ENCODE measurements around the gene YTHDC1.

Gene YTHDC1

GRCh38 chr4:68367835-68368234, 17.9 kb upstream of the YTHDC1 start:
- peaks cover 10% of the 10 kb centered on the region for H3K4me1 Mint-ChIP-seq
- no peak overlapping the region for H3K4me3 Mint-ChIP-seq
- H3K27me3 Mint-ChIP-seq: peaks cover 3% of the 10 kb centered on the region
- no peaks in the 10 kb centered on the region for H3K36me3 Mint-ChIP-seq
- no peaks in the 10 kb centered on the region for H3K9me3 Mint-ChIP-seq
- no peak overlapping the region for H3K27ac Mint-ChIP-seq

GRCh38 chr4:68366600-68366999, 16.7 kb upstream of the YTHDC1 start:
- Mint-ChIP-seq H3K27me3 (peaks cover 3% of the 10 kb centered on the region), H3K4me3 (no peak overlapping the region), H3K36me3 (no peaks in the 10 kb centered on the region), H3K27ac (no peak overlapping the region), H3K9me3 (no peaks in the 10 kb centered on the region), H3K4me1 (peaks cover 10% of the 10 kb centered on the region)

GRCh38 chr4:68365068-68365467, 15.2 kb upstream of the YTHDC1 start:
- Mint-ChIP-seq H3K9me3 (no peaks in the 10 kb centered on the region), H3K36me3 (no peaks in the 10 kb centered on the region), H3K4me3 (no peak overlapping the region), H3K27me3 (peaks cover 3% of the 10 kb centered on the region), H3K27ac (no peak overlapping the region), H3K4me1 (peaks cover 10% of the 10 kb centered on the region)

- no peaks in the 10 kb centered on the region for H3K9me3 Mint-ChIP-seq
- no peak overlapping the region for H3K4me3 Mint-ChIP-seq
- H3K4me1 Mint-ChIP-seq: peaks cover 12% of the 10 kb centered on the region
- H3K27me3 Mint-ChIP-seq: peaks cover 3% of the 10 kb centered on the region
- no peaks in the 10 kb centered on the region for H3K36me3 Mint-ChIP-seq
- H3K27ac Mint-ChIP-seq: no peak overlapping the region
Observed at GRCh38 chr4:68361146-68361589, 11.3 kb upstream of the YTHDC1 start.

GRCh38 chr4:68360231-68360968, 10.5 kb upstream of the YTHDC1 start:
- Mint-ChIP-seq H3K36me3 (no peaks in the 10 kb centered on the region), H3K9me3 (no peaks in the 10 kb centered on the region), H3K27ac (no peak overlapping the region), H3K27me3 (peaks cover 3% of the 10 kb centered on the region), H3K4me3 (no peak overlapping the region), H3K4me1 (peaks cover 12% of the 10 kb centered on the region)

- Mint-ChIP-seq H3K27me3 (peaks cover 1% of the 10 kb centered on the region), H3K36me3 (no peaks in the 10 kb centered on the region), H3K4me1 (peaks cover 12% of the 10 kb centered on the region), H3K27ac (peak overlapping the region; percentile 19), H3K9me3 (no peaks in the 10 kb centered on the region), H3K4me3 (no peak overlapping the region)
Observed at GRCh38 chr4:68359508-68359907, 9.6 kb upstream of the YTHDC1 start.

- Mint-ChIP-seq H3K36me3 (no peaks in the 10 kb centered on the region), H3K27ac (no peak overlapping the region), H3K27me3 (peaks cover 1% of the 10 kb centered on the region), H3K4me1 (peaks cover 12% of the 10 kb centered on the region), H3K9me3 (no peaks in the 10 kb centered on the region), H3K4me3 (no peak overlapping the region)
Observed at GRCh38 chr4:68358988-68359387, 9.1 kb upstream of the YTHDC1 start.

GRCh38 chr4:68352791-68353190, 2.9 kb upstream of the YTHDC1 start:
- Mint-ChIP-seq H3K4me1 (peaks cover 9% of the 10 kb centered on the region), H3K9me3 (no peaks in the 10 kb centered on the region), H3K36me3 (peaks cover 3% of the 10 kb centered on the region), H3K4me3 (no peak overlapping the region), H3K27ac (no peak overlapping the region), H3K27me3 (peaks cover 1% of the 10 kb centered on the region)

GRCh38 chr4:68349279-68349648, 626 bp downstream of the YTHDC1 start:
- Mint-ChIP-seq H3K4me3 (peak overlapping the region; percentile 100), H3K27ac (peak overlapping the region; percentile 99), H3K36me3 (peaks cover 6% of the 10 kb centered on the region), H3K27me3 (peaks cover 1% of the 10 kb centered on the region), H3K4me1 (peaks cover 44% of the 10 kb centered on the region), H3K9me3 (no peaks in the 10 kb centered on the region)

- Mint-ChIP-seq H3K36me3 (peaks cover 6% of the 10 kb centered on the region), H3K4me1 (peaks cover 51% of the 10 kb centered on the region), H3K27ac (peak overlapping the region; percentile 99), H3K27me3 (no peaks in the 10 kb centered on the region), H3K9me3 (no peaks in the 10 kb centered on the region), H3K4me3 (peak overlapping the region; percentile 100)
Observed at GRCh38 chr4:68348577-68348976, 1.3 kb downstream of the YTHDC1 start.

GRCh38 chr4:68347845-68348244, 2.0 kb downstream of the YTHDC1 start:
- H3K9me3 Mint-ChIP-seq: no peaks in the 10 kb centered on the region
- peaks cover 51% of the 10 kb centered on the region for H3K4me1 Mint-ChIP-seq
- peak overlapping the region; percentile 100 for H3K4me3 Mint-ChIP-seq
- peaks cover 6% of the 10 kb centered on the region for H3K36me3 Mint-ChIP-seq
- peak overlapping the region; percentile 99 for H3K27ac Mint-ChIP-seq
- no peaks in the 10 kb centered on the region for H3K27me3 Mint-ChIP-seq

GRCh38 chr4:68346461-68346860, 3.4 kb downstream of the YTHDC1 start:
- H3K4me1 Mint-ChIP-seq: peaks cover 64% of the 10 kb centered on the region
- H3K27ac Mint-ChIP-seq: peak overlapping the region; percentile 42
- H3K4me3 Mint-ChIP-seq: peak overlapping the region; percentile 100
- H3K36me3 Mint-ChIP-seq: peaks cover 9% of the 10 kb centered on the region
- H3K9me3 Mint-ChIP-seq: no peaks in the 10 kb centered on the region
- H3K27me3 Mint-ChIP-seq: no peaks in the 10 kb centered on the region

GRCh38 chr4:68344785-68345184, 5.1 kb downstream of the YTHDC1 start:
- peaks cover 77% of the 10 kb centered on the region for H3K4me1 Mint-ChIP-seq
- no peaks in the 10 kb centered on the region for H3K9me3 Mint-ChIP-seq
- no peaks in the 10 kb centered on the region for H3K27me3 Mint-ChIP-seq
- peaks cover 9% of the 10 kb centered on the region for H3K36me3 Mint-ChIP-seq
- no peak overlapping the region for H3K27ac Mint-ChIP-seq
- peak overlapping the region; percentile 19 for H3K4me3 Mint-ChIP-seq

GRCh38 chr4:68344049-68344448, 5.8 kb downstream of the YTHDC1 start:
- Mint-ChIP-seq H3K9me3 (no peaks in the 10 kb centered on the region), H3K27me3 (no peaks in the 10 kb centered on the region), H3K27ac (peak overlapping the region; percentile 80), H3K36me3 (peaks cover 9% of the 10 kb centered on the region), H3K4me1 (peaks cover 85% of the 10 kb centered on the region), H3K4me3 (peak overlapping the region; percentile 72)

GRCh38 chr4:68342134-68342533, 7.8 kb downstream of the YTHDC1 start:
- Mint-ChIP-seq H3K4me1 (peaks cover 85% of the 10 kb centered on the region), H3K36me3 (peaks cover 12% of the 10 kb centered on the region), H3K27ac (peak overlapping the region; percentile 33), H3K27me3 (no peaks in the 10 kb centered on the region), H3K9me3 (no peaks in the 10 kb centered on the region), H3K4me3 (peak overlapping the region; percentile 70)

- no peaks in the 10 kb centered on the region for H3K27me3 Mint-ChIP-seq
- H3K4me3 Mint-ChIP-seq: no peak overlapping the region
- no peaks in the 10 kb centered on the region for H3K9me3 Mint-ChIP-seq
- peaks cover 83% of the 10 kb centered on the region for H3K4me1 Mint-ChIP-seq
- H3K27ac Mint-ChIP-seq: no peak overlapping the region
- peaks cover 15% of the 10 kb centered on the region for H3K36me3 Mint-ChIP-seq
Observed at GRCh38 chr4:68338625-68339024, 11.3 kb downstream of the YTHDC1 start.

GRCh38 chr4:68337522-68337921, 12.4 kb downstream of the YTHDC1 start:
- Mint-ChIP-seq H3K36me3 (peaks cover 16% of the 10 kb centered on the region), H3K9me3 (no peaks in the 10 kb centered on the region), H3K4me1 (peaks cover 84% of the 10 kb centered on the region), H3K4me3 (no peak overlapping the region), H3K27me3 (no peaks in the 10 kb centered on the region), H3K27ac (peak overlapping the region; percentile 88)
